HG03442 (cell line): Measurements from ENCODE around the gene ACTA2.
A peak's percentile ranks its signal among the peaks of the same experiment; 100 is the strongest.

Experiments used
- ATAC-seq: cut with Tn5 transposase; IDR thresholded peaks from one replicate; pipeline ENCODE4 v1.9.1; 2021; ENCODE audit warnings: mild to moderate bottlenecking, moderate library complexity; ENCODE audit not compliant: unreplicated experiment

The ACTA2 gene

GRCh38 chr10:88896994-88897853 is 55.3 kb downstream of the ACTA2 start:
- ATAC-seq = no peak

GRCh38 chr10:88896372-88896993 is 56.1 kb downstream of the ACTA2 start:
- ATAC-seq = no peak

GRCh38 chr10:88895250-88895649 is 57.3 kb downstream of the ACTA2 start:
- no peak for ATAC-seq

- ATAC-seq = no peak
Measured at GRCh38 chr10:88893611-88894010, 59.0 kb downstream of the ACTA2 start.

GRCh38 chr10:88892222-88892967 is 60.2 kb downstream of the ACTA2 start:
- ATAC-seq = no peak

- no peak for ATAC-seq
Measured at GRCh38 chr10:88890681-88891381, 61.7 kb downstream of the ACTA2 start.

GRCh38 chr10:88889559-88890337 is 62.8 kb downstream of the ACTA2 start:
- ATAC-seq = peak; percentile 61

GRCh38 chr10:88888810-88889445 is 63.6 kb downstream of the ACTA2 start:
- no peak for ATAC-seq

GRCh38 chr10:88886557-88886956 is 66.0 kb downstream of the ACTA2 start:
- peak; percentile 61 for ATAC-seq
